WI38 (cell line): ENCODE data around the gene UBXN11.
A peak's percentile ranks its signal among the peaks of the same experiment; 100 is the strongest.

Experiments
- H3K4me3 ChIP-seq: 2 replicates; pipeline ENCODE4 v1.5.1; 2011; ENCODE audit warnings: low read depth, mild to moderate bottlenecking, control low read depth, low read length
- CTCF ChIP-seq: IDR thresholded peaks from 2 replicates; pipeline ENCODE4 v1.5.1; 2012; ENCODE audit warnings: low read depth, mild to moderate bottlenecking, control low read depth, low read length

Gene UBXN11

GRCh38 chr1:26252718-26253117, 53.7 kb downstream of the UBXN11 start:
- TF ChIP-seq CTCF = no peak
- H3K4me3 ChIP-seq = no peak overlapping the region

GRCh38 chr1:26239936-26240335, 66.5 kb downstream of the UBXN11 start:
- no peak for TF ChIP-seq CTCF
- H3K4me3 ChIP-seq = no peak overlapping the region

- H3K4me3 ChIP-seq = 0 out of 2 replicates have a peak overlapping the region, but pooled peaks have one; percentile 9
- no peak for TF ChIP-seq CTCF
These were observed 69.0 kb downstream of the UBXN11 start for GRCh38 chr1:26237230-26237966.

GRCh38 chr1:26234644-26235370, 71.6 kb downstream of the UBXN11 start:
- TF ChIP-seq CTCF = no peak
- H3K4me3 ChIP-seq = peak overlapping the region; percentile 86

GRCh38 chr1:26233903-26234643, 72.4 kb downstream of the UBXN11 start, which contains the start of gene CEP85:
CEP85 (plus strand) TSS chr1:26234200; CDS start chr1:26239784, 5,584 bp downstream.
- peak; percentile 67 for TF ChIP-seq CTCF
- H3K4me3 ChIP-seq = peak within 1 kb of the TSS; percentile 86
